ENCODE results near the gene LRIG3.

The LRIG3 gene

GRCh38 chr12:58932806-58933681 is 12.7 kb upstream of the LRIG3 start:
- DNase-seq (ENCODE audit: low read depth in 2 of 2), result no peak

GRCh38 chr12:58931518-58931917 is 11.2 kb upstream of the LRIG3 start:
- no peak for DNase-seq (ENCODE audit: low read depth in 2 of 2)

GRCh38 chr12:58930770-58931324 is 10.5 kb upstream of the LRIG3 start:
- DNase-seq (ENCODE audit: low read depth in 2 of 2), result no peak

- no peak for DNase-seq (ENCODE audit: low read depth in 2 of 2)
These were observed 6.8 kb upstream of the LRIG3 start for GRCh38 chr12:58927120-58927519.

GRCh38 chr12:58926586-58926985 is 6.3 kb upstream of the LRIG3 start:
- no peak for DNase-seq (ENCODE audit: low read depth in 2 of 2)

GRCh38 chr12:58925751-58926150 is 5.4 kb upstream of the LRIG3 start:
- no peak for DNase-seq (ENCODE audit: low read depth in 2 of 2)

GRCh38 chr12:58925111-58925611 is 4.9 kb upstream of the LRIG3 start:
- no peak for DNase-seq (ENCODE audit: low read depth in 2 of 2)

GRCh38 chr12:58924652-58925051 is 4.3 kb upstream of the LRIG3 start:
- DNase-seq (ENCODE audit: low read depth in 2 of 2), result no peak

- no peak for DNase-seq (ENCODE audit: low read depth in 2 of 2)
These were observed 3.5 kb upstream of the LRIG3 start for GRCh38 chr12:58923781-58924180.

GRCh38 chr12:58922849-58923248 is 2.5 kb upstream of the LRIG3 start:
- DNase-seq (ENCODE audit: low read depth in 2 of 2), result no peak

- no peak for DNase-seq (ENCODE audit: low read depth in 2 of 2)
These were observed 907 bp upstream of the LRIG3 start for GRCh38 chr12:58920961-58921861.

- DNase-seq (ENCODE audit: low read depth in 2 of 2), result no peak
These were observed 838 bp downstream of the LRIG3 start for GRCh38 chr12:58919231-58920101.

- DNase-seq (ENCODE audit: low read depth in 2 of 2), result no peak
These were observed 1.8 kb downstream of the LRIG3 start for GRCh38 chr12:58918469-58918844.

- DNase-seq (ENCODE audit: low read depth in 2 of 2), result no peak
These were observed 2.4 kb downstream of the LRIG3 start for GRCh38 chr12:58917699-58918468.

- no peak for DNase-seq (ENCODE audit: low read depth in 2 of 2)
These were observed 3.3 kb downstream of the LRIG3 start for GRCh38 chr12:58916921-58917511.

GRCh38 chr12:58916161-58916621 is 4.1 kb downstream of the LRIG3 start:
- no peak for DNase-seq (ENCODE audit: low read depth in 2 of 2)

GRCh38 chr12:58915634-58916033 is 4.7 kb downstream of the LRIG3 start:
- no peak for DNase-seq (ENCODE audit: low read depth in 2 of 2)

GRCh38 chr12:58915037-58915436 is 5.3 kb downstream of the LRIG3 start:
- no peak for DNase-seq (ENCODE audit: low read depth in 2 of 2)

GRCh38 chr12:58914457-58914856 is 5.8 kb downstream of the LRIG3 start:
- DNase-seq (ENCODE audit: low read depth in 2 of 2), result no peak

- DNase-seq (ENCODE audit: low read depth in 2 of 2), result no peak
These were observed 12.9 kb downstream of the LRIG3 start for GRCh38 chr12:58907391-58907790.
